Measurements from ENCODE around the gene CTU2. TPM values are rescaled to one million over a fixed set of nuclear protein-coding genes. Genes with fewer than 3 reads are reported as not detected.

CTU2 gene
- total RNA-seq, 1 donor from 2014 or later = 20.8 TPM

- Mint-ChIP-seq H3K4me1 (ENCODE audit: unreplicated experiment) (no peaks in the 10 kb centered on the region), H3K27me3 (ENCODE audit: unreplicated experiment) (peaks cover 13% of the 10 kb centered on the region), H3K36me3 (ENCODE audit: low read depth, unreplicated experiment) (peaks cover 7% of the 10 kb centered on the region), H3K4me3 (ENCODE audit: unreplicated experiment) (peak overlapping the region; percentile 65), H3K9me3 (ENCODE audit: unreplicated experiment) (no peaks in the 10 kb centered on the region), H3K27ac (ENCODE audit: unreplicated experiment) (no peak overlapping the region)
- no peak for TF ChIP-seq CTCF (IDR thresholded peaks at IDR 0.05; ENCODE audit: unreplicated experiment)
- DNase-seq (ENCODE audit: low spot score) = no peak
Measured at GRCh38 chr16:88724855-88725555, 18.7 kb downstream of the CTU2 start.

- no peak for TF ChIP-seq CTCF (IDR thresholded peaks at IDR 0.05; ENCODE audit: unreplicated experiment)
- H3K27ac Mint-ChIP-seq (ENCODE audit: unreplicated experiment) = no peak overlapping the region
- H3K4me1 Mint-ChIP-seq (ENCODE audit: unreplicated experiment) = no peaks in the 10 kb centered on the region
- no peak for DNase-seq (ENCODE audit: low spot score)
- peaks cover 5% of the 10 kb centered on the region for H3K36me3 Mint-ChIP-seq (ENCODE audit: low read depth, unreplicated experiment)
- H3K4me3 Mint-ChIP-seq (ENCODE audit: unreplicated experiment) = no peak overlapping the region
- H3K9me3 Mint-ChIP-seq (ENCODE audit: unreplicated experiment) = no peaks in the 10 kb centered on the region
- peaks cover 12% of the 10 kb centered on the region for H3K27me3 Mint-ChIP-seq (ENCODE audit: unreplicated experiment)
Measured at GRCh38 chr16:88725609-88726407, 19.5 kb downstream of the CTU2 start.

- DNase-seq (ENCODE audit: low spot score) = no peak
- Mint-ChIP-seq H3K9me3 (ENCODE audit: unreplicated experiment) (no peaks in the 10 kb centered on the region), H3K4me3 (ENCODE audit: unreplicated experiment) (no peak overlapping the region), H3K27me3 (ENCODE audit: unreplicated experiment) (peaks cover 12% of the 10 kb centered on the region), H3K4me1 (ENCODE audit: unreplicated experiment) (no peaks in the 10 kb centered on the region), H3K27ac (ENCODE audit: unreplicated experiment) (no peak overlapping the region), H3K36me3 (ENCODE audit: low read depth, unreplicated experiment) (peaks cover 10% of the 10 kb centered on the region)
- TF ChIP-seq CTCF (IDR thresholded peaks at IDR 0.05; ENCODE audit: unreplicated experiment) = no peak
Measured at GRCh38 chr16:88726408-88726749, 20.1 kb downstream of the CTU2 start.

- Mint-ChIP-seq H3K36me3 (ENCODE audit: low read depth, unreplicated experiment) (peaks cover 10% of the 10 kb centered on the region), H3K27ac (ENCODE audit: unreplicated experiment) (no peak overlapping the region), H3K9me3 (ENCODE audit: unreplicated experiment) (no peaks in the 10 kb centered on the region), H3K27me3 (ENCODE audit: unreplicated experiment) (peaks cover 16% of the 10 kb centered on the region), H3K4me3 (ENCODE audit: unreplicated experiment) (no peak overlapping the region), H3K4me1 (ENCODE audit: unreplicated experiment) (no peaks in the 10 kb centered on the region)
- no peak for DNase-seq (ENCODE audit: low spot score)
- no peak for TF ChIP-seq CTCF (IDR thresholded peaks at IDR 0.05; ENCODE audit: unreplicated experiment)
Measured at GRCh38 chr16:88726981-88727380, 20.7 kb downstream of the CTU2 start.

GRCh38 chr16:88727871-88728270 is 21.6 kb downstream of the CTU2 start:
- TF ChIP-seq CTCF (IDR thresholded peaks at IDR 0.05; ENCODE audit: unreplicated experiment) = no peak
- no peak for DNase-seq (ENCODE audit: low spot score)
- H3K36me3 Mint-ChIP-seq (ENCODE audit: low read depth, unreplicated experiment) = peaks cover 10% of the 10 kb centered on the region
- peaks cover 16% of the 10 kb centered on the region for H3K27me3 Mint-ChIP-seq (ENCODE audit: unreplicated experiment)
- no peak overlapping the region for H3K4me3 Mint-ChIP-seq (ENCODE audit: unreplicated experiment)
- H3K27ac Mint-ChIP-seq (ENCODE audit: unreplicated experiment) = no peak overlapping the region
- no peaks in the 10 kb centered on the region for H3K9me3 Mint-ChIP-seq (ENCODE audit: unreplicated experiment)
- H3K4me1 Mint-ChIP-seq (ENCODE audit: unreplicated experiment) = no peaks in the 10 kb centered on the region

Measured in endothelial cell (in vitro differentiated cells).